Colon (tissue), 2 donors: ENCODE data around the gene ARFRP1.

Source experiments
- FAIRE-seq: peaks from 2 replicates; lab custom pipeline; 2012; peaks lifted over from hg19 to GRCh38; lab: Jason Lieb, UNC
- donor health status: control.
- donor health status: control.

The ARFRP1 gene

GRCh38 chr20:63743210-63743970 is 35.6 kb upstream of the ARFRP1 start:
- FAIRE-seq = no peak

- no peak for FAIRE-seq
Observed at GRCh38 chr20:63742381-63743024, 34.7 kb upstream of the ARFRP1 start.

- no peak for FAIRE-seq
Observed at GRCh38 chr20:63741676-63742380, 34.1 kb upstream of the ARFRP1 start.

DNA sequence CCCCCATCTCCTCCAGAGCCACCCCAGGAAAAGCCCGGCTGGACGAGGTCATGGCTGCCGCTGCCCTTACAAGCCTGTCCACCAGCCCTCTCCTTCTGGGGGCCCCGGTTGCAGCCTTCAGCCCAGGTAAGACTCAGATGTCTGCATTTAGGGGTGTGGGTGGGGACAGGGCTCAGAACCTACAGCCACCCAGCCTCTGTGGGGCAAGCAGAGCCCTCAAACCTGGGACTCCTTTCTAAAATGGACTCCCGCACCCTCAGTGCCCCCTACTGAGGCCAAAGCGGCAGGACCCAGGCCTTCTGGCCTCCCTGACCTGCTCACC is 33.5 kb upstream of the ARFRP1 start:
- FAIRE-seq = no peak

DNA sequence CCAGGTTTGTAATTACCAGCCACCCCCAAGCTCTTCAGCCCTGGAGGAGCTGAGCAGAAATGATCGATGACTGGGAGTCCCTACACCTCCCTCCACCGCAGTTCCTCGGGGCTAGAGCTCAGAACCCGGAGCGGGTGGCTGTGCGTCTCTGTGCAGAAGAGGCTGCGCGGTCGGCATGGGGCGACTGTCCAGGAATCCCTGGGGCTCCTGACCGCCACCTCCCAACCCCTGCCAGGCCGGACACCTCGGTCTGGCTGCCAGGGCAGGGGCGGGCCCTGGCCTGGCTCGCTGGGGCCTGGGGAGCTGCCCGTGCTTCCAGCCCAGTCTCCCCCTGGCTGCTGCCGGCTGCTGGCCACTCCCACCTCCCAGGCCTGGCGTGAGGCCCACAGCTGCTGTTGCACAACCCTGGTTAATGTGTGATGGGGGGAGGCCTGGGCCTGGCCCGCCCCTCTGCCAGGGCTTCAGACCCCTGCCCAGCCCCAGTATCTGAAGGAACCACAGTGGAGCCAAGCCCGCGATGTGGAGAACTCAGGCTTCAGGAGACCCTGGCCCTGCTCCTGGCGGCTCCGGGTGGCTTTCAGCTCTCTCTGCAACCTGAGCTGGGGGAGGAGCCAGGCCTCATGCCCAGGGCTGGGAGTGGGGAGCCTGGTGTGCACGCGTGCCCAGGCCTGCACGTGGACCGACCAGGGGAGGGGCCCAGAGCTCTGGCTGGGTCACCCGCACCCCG is 33.0 kb upstream of the ARFRP1 start:
- FAIRE-seq = no peak

- FAIRE-seq = no peak
Observed at GRCh38 chr20:63740070-63740626, 32.4 kb upstream of the ARFRP1 start.

- FAIRE-seq = no peak
Observed at GRCh38 chr20:63739130-63740069, 31.6 kb upstream of the ARFRP1 start, which contains the start of gene SLC2A4RG. TSS of gene SLC2A4RG (plus strand) at chr20:63739776. CDS start at chr20:63739913, 137 bp downstream.

GRCh38 chr20:63738687-63739129 is 30.9 kb upstream of the ARFRP1 start:
- no peak for FAIRE-seq

- no peak for FAIRE-seq
Observed at GRCh38 chr20:63737945-63738686, 30.3 kb upstream of the ARFRP1 start.

DNA sequence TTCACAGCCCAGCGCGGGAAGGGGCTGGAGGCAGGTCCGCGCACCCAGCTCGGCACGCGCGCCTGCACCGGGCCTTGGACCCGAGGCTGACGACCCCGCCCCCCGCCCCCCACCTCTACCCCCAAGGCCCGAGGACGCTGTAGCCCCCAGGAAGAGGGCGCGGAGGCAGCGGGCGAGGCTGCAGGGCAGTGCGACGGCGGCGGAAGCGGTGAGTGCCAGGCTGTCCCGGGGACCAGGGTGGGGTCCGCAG is 29.8 kb upstream of the ARFRP1 start:
- FAIRE-seq = no peak

- FAIRE-seq = no peak
Observed at GRCh38 chr20:63736893-63737694, 29.3 kb upstream of the ARFRP1 start.

- FAIRE-seq = no peak
Observed at GRCh38 chr20:63735859-63736718, 28.3 kb upstream of the ARFRP1 start, which contains the start of gene LIME1. TSS of gene LIME1 (plus strand) at chr20:63736664. CDS start at chr20:63737550, 886 bp downstream.

- FAIRE-seq = no peak
Observed at GRCh38 chr20:63734946-63735858, 27.4 kb upstream of the ARFRP1 start.

- no peak for FAIRE-seq
Observed at GRCh38 chr20:63734111-63734945, 26.6 kb upstream of the ARFRP1 start.

GRCh38 chr20:63733579-63734081 is 25.9 kb upstream of the ARFRP1 start:
- no peak for FAIRE-seq

GRCh38 chr20:63733117-63733516 is 25.3 kb upstream of the ARFRP1 start:
- FAIRE-seq = no peak
